ENCODE results near the gene PRSS2. TPM values are rescaled to one million over a fixed set of nuclear protein-coding genes. Genes with fewer than 3 reads are reported as not detected.
A peak's percentile ranks its signal among the peaks of the same experiment; 100 is the strongest.

PRSS2 gene
- total RNA-seq, 1 experiment from 2014 or later, result not detected

DNA sequence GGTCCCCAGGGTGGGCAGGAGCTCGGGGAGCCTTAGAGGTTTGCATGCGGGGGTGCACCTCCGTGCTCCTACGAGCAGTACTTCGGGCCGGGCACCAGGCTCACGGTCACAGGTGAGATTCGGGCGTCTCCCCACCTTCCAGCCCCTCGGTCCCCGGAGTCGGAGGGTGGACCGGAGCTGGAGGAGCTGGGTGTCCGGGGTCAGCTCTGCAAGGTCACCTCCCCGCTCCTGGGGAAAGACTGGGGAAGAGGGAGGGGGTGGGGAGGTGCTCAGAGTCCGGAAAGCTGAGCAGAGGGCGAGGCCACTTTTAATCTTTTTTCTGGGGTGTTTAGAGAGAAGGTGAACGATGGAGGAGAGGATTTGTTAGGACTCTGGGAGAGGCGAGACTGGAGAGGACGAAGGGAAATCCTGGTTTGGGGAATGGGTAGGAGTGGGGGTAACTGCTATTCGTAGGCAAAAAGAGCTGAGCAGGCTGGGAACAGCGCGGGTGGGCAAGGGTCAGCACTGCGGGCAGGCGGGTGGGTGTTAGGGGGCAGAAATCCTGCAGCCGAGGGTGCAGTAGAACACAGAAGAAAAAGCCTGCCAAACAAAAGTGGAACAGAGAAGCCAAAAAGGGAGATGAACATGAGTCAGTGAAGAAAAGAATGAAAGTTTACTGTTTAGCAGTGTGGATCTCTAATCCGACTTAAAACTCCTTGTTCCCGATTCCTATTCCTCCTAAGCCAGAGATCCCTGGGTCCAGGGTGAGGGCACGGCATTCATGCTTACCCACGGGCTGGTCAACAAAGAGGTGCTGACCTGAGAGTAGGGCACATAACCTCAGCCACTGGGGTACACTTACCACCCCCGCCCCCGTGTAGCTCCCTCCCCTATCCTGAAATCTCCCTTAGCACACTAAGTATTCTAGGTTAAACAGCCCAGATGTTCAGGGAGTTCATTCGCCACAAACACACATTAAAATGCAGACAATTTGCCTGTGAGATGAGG is 26.9 kb downstream of the PRSS2 start:
- Histone ChIP-seq H3K27ac (ENCODE audit: low read depth, low read length, poor library complexity, severe bottlenecking) (no peak overlapping the region), H3K4me3 (ENCODE audit: low read depth, low read length, poor library complexity, severe bottlenecking) (no peak overlapping the region), H3K36me3 (ENCODE audit: insufficient read depth, low read length, poor library complexity, severe bottlenecking) (no peaks in the 10 kb centered on the region), H3K4me1 (ENCODE audit: insufficient read depth, low read length, poor library complexity, severe bottlenecking) (no peaks in the 10 kb centered on the region), H3K27me3 (replicated peaks; ENCODE audit: insufficient read depth, low read depth, low read length, poor library complexity) (peaks cover 78% of the 10 kb centered on the region), H3K9me3 (ENCODE audit: low read depth, low read length, poor library complexity, severe bottlenecking) (no peaks in the 10 kb centered on the region)
- BruUV-seq (replicated peaks), result no TSS peak
- ChIA-PET CTCF (no interaction called here), POLR2A (ENCODE audit: low non-redundant PET) (no interaction called here)
- DNase-seq (ENCODE audit: low spot score), result no peak
- TF ChIP-seq, protein P1, sequence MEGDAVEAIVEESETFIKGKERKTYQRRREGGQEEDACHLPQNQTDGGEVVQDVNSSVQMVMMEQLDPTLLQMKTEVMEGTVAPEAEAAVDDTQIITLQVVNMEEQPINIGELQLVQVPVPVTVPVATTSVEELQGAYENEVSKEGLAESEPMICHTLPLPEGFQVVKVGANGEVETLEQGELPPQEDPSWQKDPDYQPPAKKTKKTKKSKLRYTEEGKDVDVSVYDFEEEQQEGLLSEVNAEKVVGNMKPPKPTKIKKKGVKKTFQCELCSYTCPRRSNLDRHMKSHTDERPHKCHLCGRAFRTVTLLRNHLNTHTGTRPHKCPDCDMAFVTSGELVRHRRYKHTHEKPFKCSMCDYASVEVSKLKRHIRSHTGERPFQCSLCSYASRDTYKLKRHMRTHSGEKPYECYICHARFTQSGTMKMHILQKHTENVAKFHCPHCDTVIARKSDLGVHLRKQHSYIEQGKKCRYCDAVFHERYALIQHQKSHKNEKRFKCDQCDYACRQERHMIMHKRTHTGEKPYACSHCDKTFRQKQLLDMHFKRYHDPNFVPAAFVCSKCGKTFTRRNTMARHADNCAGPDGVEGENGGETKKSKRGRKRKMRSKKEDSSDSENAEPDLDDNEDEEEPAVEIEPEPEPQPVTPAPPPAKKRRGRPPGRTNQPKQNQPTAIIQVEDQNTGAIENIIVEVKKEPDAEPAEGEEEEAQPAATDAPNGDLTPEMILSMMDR (conservative IDR thresholded peaks at IDR 0.05; ENCODE audit: low read depth, low read length), result no peak
- peak; percentile 42 for TF ChIP-seq EZH2 (IDR thresholded peaks at IDR 0.05; ENCODE audit: borderline replicate concordance, low read depth, low read length, poor library complexity, severe bottlenecking)
- intact Hi-C loops (cut with micrococcal nuclease; ENCODE audit: unreplicated experiment), result no loop called here

DNA sequence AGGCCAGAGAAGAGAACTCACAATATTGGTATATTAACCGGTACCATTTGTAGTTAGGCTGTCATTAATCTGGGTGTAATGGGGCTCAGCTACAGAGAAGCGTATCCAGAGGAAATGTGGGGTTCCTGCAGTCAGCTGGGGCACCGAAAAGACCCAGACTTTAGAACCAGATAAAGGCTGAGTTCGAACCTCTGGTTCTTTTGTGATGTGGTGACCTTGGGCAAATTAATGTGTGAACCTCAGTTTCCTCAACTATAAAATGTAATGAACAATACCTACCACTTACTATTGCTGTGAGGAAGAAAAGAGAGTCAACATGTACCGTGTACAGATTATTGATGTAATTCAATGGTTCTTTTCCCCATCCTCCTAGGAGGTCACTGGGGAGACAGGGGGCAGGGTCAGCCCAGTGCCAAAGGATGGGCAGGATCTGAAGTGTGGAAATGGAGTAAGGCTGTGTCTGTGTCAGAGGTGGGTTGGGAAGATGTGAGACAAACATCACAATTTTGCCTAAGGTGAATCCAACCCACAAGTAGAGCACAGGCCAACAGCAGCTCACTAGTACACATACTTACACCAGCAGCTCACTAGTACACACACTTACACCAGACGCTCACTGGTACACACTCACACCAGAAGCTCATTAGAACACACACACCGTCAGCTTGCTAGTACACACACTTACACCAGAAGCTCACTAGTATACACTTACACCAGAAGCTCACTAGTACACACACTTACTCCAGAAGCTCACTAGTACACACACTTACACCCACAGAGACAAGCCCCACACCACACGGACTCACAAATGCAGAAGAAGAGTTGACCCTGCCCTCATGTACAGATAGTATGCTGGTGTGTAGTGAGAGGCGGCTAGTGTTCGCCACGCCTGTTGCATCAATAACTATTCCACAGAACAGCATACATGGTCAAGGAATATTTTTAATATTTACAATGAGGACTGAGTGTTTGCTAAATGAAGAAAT is 28.0 kb downstream of the PRSS2 start:
- H3K36me3 ChIP-seq (ENCODE audit: insufficient read depth, low read length, poor library complexity, severe bottlenecking), result no peaks in the 10 kb centered on the region
- H3K27me3 ChIP-seq (replicated peaks; ENCODE audit: insufficient read depth, low read depth, low read length, poor library complexity), result peaks cover 78% of the 10 kb centered on the region
- H3K9me3 ChIP-seq (ENCODE audit: low read depth, low read length, poor library complexity, severe bottlenecking), result no peaks in the 10 kb centered on the region
- H3K4me3 ChIP-seq (ENCODE audit: low read depth, low read length, poor library complexity, severe bottlenecking), result no peak overlapping the region
- H3K4me1 ChIP-seq (ENCODE audit: insufficient read depth, low read length, poor library complexity, severe bottlenecking), result no peaks in the 10 kb centered on the region
- ChIA-PET POLR2A (ENCODE audit: low non-redundant PET) (no interaction called here), CTCF (no interaction called here)
- TF ChIP-seq EZH2 (IDR thresholded peaks at IDR 0.05; ENCODE audit: borderline replicate concordance, low read depth, low read length, poor library complexity, severe bottlenecking), result no peak
- H3K27ac ChIP-seq (ENCODE audit: low read depth, low read length, poor library complexity, severe bottlenecking), result no peak overlapping the region
- no TSS peak for BruUV-seq (replicated peaks)
- intact Hi-C loops (cut with micrococcal nuclease; ENCODE audit: unreplicated experiment), result no loop called here
- no peak for DNase-seq (ENCODE audit: low spot score)

DNA sequence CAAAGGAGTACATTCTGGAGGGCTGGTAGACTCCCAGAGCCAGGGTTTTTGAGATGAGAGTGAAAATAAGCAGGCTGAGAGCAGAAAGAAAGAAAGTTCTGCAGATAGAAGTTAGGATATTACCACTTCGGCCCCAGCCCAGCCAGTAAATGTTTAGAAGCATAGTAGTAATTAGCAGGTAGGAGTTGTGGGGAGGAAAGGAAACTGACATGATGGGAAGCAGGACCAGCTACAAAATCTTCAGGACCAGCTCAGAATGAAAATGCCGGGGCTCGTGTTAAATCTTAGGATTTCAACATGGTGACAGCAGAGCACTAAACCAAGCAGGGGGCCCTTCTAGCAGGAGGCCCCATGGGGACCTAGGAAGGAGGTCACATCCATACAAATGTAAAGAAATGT is 28.7 kb downstream of the PRSS2 start:
- no peak for TF ChIP-seq EZH2 (IDR thresholded peaks at IDR 0.05; ENCODE audit: borderline replicate concordance, low read depth, low read length, poor library complexity, severe bottlenecking)
- TF ChIP-seq, protein P1 (conservative IDR thresholded peaks at IDR 0.05; ENCODE audit: low read depth, low read length), result no peak
- BruUV-seq (replicated peaks), result no TSS peak
- peaks cover 71% of the 10 kb centered on the region for H3K27me3 ChIP-seq (replicated peaks; ENCODE audit: insufficient read depth, low read depth, low read length, poor library complexity)
- H3K27ac ChIP-seq (ENCODE audit: low read depth, low read length, poor library complexity, severe bottlenecking), result no peak overlapping the region
- no peak overlapping the region for H3K4me3 ChIP-seq (ENCODE audit: low read depth, low read length, poor library complexity, severe bottlenecking)
- POLR2A ChIA-PET (ENCODE audit: low non-redundant PET), result no interaction called here
- DNase-seq (ENCODE audit: low spot score), result no peak
- H3K9me3 ChIP-seq (ENCODE audit: low read depth, low read length, poor library complexity, severe bottlenecking), result no peaks in the 10 kb centered on the region
- H3K4me1 ChIP-seq (ENCODE audit: insufficient read depth, low read length, poor library complexity, severe bottlenecking), result no peaks in the 10 kb centered on the region
- intact Hi-C loops (cut with micrococcal nuclease; ENCODE audit: unreplicated experiment), result no loop called here
- H3K36me3 ChIP-seq (ENCODE audit: insufficient read depth, low read length, poor library complexity, severe bottlenecking), result no peaks in the 10 kb centered on the region
- CTCF ChIA-PET, result no interaction called here
